Skeletal muscle cell (primary cell): ENCODE measurements around the gene FOXL2NB.

Experiments used
- DNase-seq: peaks from one replicate; pipeline ENCODE4 v3.0.0-alpha.2; 2010; ENCODE audit warnings: low read depth
- H3K4me3 ChIP-seq: 2 replicates; pipeline ENCODE4 v1.5.1; 2011; ENCODE audit warnings: low read depth, mild to moderate bottlenecking, control low read depth, low read length, moderate library complexity

FOXL2NB gene

DNA sequence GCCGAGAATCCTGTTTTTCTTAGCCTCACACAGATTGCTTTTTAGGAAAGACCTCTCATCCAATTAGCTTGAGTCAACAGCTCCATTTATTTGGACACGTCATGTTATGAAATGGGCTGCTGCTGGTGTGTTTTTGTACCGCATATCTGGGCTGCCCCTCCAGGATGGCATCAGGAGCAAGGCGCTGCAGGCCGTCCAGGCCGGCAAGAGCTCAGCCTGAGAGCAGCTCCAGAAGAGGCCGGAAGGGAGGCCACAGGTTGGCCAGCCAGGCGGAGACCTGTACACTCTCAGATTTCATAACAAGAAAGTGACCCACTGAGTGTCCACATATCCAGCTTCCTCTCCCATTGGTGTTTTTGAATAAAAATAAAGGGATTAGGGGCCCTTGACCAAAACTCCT, 28.3 kb downstream of the FOXL2NB start:
- no peak overlapping the region for H3K4me3 ChIP-seq
- DNase-seq: no peak

DNA sequence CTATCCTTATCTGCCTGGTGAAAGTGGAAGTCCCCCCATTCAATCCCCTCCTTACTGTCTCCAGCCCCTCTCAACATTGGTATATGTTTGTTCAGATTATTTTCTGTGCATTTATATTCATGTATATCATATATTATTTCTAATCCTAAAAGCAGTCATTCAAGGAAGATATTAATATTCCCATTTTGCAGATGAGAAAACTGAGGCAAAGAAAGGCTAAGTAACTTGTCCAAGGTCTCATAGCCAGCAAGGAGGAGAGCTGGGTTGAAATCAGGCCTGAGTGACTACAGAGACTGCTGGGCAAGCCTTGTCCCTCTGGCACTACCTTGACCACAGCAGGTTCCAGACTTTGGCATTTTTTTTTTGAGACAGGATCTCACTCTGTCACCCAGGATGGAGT, 29.0 kb downstream of the FOXL2NB start:
- no peak overlapping the region for H3K4me3 ChIP-seq
- DNase-seq: no peak

DNA sequence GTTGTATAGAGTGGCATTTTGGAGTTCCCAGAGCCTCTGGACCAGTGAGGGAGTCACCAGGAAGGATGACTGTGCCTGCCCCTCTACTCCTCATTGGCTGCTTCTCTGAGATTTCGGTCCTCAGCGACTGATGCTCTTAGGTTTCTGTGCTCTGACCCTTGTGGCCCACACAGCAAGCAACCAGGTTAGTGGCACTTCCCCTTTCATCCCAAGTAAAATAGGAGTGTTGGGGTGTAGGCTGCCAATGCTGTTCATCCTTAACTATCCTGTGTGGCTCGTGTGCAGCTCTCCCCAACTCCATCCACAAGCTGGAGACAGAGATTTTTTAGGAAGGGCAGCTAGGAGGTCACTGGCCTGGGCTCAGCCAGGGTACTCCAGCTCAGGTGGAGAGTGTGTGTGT, 37.8 kb downstream of the FOXL2NB start:
- DNase-seq: no peak
- no peak overlapping the region for H3K4me3 ChIP-seq

DNA sequence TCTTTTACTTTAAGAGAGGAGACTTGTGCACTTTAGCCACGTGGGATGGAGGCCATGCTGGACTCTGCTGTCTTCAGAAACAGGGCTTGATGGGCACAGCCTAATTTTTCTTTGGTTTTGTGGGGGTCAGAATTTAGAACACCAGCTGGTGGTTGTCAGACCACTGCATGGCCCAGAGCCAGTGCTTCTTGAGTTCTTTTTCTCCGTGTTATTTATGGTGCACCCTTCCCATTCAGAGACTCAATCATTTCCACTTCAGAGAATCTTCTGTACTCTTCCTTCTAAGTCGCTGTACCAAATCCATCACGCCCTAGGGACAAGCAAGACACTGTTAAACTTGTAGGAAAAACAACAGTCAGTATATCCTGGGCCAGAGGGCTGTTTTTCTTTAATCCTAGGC, 38.9 kb downstream of the FOXL2NB start:
- no peak for DNase-seq
- no peak overlapping the region for H3K4me3 ChIP-seq

DNA sequence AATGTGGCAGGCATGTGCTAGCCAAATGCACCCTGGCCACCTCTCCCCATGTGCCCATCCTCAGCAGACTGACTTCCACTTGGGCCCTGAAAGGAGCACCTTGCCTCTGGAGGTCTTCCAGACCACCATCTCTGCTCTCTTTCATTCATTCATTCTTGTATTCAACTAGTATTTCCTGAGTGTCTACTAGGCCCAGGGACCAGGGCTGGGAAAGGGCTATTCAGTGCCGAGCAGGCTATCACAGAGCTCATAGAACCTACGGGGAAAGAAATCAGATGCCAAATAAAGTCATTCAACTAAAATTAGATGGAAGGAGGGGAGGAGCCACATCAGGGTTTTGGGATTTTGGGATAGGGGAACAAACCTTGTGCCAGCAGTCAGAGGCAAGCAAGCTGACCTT, 40.2 kb downstream of the FOXL2NB start:
- no peak for DNase-seq
- H3K4me3 ChIP-seq: no peak overlapping the region

DNA sequence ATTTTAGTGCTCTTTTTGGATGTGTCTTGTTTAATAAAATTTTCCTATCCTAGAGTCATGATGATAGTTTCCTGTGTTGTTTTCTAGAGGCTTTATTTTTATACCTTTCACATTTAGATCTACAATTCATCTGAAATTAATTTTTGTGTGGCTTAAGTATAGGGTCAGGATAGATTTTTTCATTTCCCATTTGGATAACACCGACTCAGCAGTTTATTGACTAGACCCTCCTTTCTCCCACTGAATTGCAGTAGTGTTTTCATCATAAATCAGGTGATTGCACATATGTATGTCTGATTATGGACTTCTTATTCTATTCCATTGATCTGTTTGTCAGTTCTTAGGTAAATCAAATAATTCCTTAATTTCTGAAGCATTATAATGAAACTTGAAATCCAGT, 48.7 kb downstream of the FOXL2NB start:
- H3K4me3 ChIP-seq: no peak overlapping the region
- DNase-seq: no peak
